Stimulated activated CD4-positive, alpha-beta T cell treated with anti-CD3 and anti-CD28 coated beads, Interleukin-4, amount 100 ng/mL, for 4 hours (primary cell): ENCODE measurements around the gene LRRC15.

ENCODE experiments used
- DNase-seq, 2 experiments: peaks; one replicate each; pipeline ENCODE4 v3.0.0-alpha.2; 2020

LRRC15 gene

GRCh38 chr3:194357681-194358080, 11.9 kb downstream of the LRRC15 start:
- DNase-seq = no peak

DNA sequence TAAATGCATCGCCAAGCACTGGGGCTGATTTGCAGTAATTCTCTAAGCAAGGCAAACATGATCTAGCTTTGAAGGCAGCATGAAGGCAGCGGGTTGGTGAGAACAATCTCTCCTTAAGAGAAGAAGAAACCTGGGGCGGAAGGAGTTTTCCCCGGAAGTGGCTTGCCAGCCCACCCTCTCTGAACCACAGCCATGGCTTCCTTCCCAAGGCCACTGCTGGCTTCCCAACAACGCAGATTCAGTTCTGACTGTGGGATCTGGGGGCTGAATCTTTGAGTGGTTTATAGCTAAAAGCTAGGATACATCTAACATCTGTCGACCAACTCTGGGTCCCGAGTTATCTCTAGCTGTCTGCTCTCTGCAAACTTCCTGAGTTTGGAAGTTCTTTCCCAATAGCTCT, 14.2 kb downstream of the LRRC15 start:
- no peak for DNase-seq

DNA sequence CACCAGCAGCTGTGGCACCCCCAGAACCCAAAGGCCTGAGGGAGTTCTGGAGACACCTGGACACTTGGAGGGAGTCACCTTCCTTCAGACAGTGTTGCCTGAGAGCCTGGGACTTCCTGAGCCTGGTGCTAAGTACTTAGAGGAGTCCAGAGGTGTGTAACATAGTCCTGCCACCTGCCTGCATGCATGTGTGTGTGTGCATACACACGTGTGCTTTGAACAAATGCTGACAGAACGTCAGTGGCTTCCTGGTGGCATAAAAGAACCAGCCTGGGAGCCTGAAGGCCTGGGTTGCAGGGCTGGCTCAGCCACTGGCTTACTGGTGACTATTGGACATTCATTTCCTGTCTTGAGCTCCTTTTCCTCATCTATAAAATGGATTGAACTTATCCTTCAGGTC, 15.2 kb downstream of the LRRC15 start:
- no peak for DNase-seq

DNA sequence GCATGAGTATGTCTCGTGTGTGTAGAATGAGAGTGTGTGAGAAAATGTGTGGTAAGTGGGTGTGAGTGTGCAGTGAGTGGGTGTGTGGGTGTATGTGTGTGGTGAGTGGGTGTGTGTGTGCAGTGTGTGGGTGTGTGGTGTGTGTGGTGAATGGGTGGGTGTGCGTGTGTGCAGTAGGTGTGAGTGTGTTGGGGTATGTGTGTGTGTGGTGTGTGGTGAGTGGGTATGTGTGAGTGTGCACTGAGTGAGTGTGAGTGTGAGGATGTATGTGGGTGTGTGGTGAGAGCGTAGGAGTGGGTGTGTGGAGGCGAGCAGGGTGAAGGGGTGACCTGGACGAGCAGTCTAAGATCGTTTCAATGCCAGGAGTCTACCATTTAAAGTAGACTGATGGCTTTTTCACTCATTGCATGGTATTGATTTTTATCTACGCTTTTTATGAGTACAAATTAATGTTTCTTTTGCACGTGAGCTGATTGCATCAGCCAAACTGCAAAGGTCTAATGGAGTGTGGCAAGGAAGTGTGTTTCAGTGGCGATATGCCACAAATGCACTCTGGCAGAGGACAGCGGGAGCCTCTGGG, 16.8 kb downstream of the LRRC15 start:
- DNase-seq = no peak

DNA sequence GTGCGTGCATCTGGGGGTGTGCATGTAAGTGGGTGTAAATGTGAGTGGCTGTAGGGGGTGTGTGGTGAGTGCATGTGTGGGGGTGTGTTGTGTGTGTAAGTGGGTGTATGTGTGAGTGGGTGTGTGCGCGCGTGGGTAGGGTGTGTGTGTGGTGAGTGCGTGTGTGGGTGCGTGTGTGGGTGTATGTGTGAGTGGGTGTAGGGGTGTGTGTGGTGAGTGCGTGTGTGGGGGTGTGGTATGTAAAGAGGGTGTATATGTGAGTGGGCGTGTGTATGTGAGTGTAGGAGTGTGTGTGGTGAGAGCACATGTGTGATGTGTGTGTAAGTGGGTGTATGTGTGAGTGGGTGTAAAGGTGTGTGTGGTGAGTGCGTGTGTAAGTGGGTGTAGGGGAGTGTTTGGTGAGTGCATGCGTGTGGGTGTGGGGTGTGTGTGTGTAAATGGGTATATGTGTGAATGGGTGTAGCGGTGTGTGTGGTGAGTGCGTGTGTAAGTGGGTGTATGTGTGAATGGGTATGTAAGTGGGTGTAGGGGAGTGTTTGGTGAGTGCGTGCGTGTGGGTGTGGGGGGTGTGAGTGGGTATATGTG, 17.5 kb downstream of the LRRC15 start:
- DNase-seq = peak in 1 of 2 experiments; percentile 7

DNA sequence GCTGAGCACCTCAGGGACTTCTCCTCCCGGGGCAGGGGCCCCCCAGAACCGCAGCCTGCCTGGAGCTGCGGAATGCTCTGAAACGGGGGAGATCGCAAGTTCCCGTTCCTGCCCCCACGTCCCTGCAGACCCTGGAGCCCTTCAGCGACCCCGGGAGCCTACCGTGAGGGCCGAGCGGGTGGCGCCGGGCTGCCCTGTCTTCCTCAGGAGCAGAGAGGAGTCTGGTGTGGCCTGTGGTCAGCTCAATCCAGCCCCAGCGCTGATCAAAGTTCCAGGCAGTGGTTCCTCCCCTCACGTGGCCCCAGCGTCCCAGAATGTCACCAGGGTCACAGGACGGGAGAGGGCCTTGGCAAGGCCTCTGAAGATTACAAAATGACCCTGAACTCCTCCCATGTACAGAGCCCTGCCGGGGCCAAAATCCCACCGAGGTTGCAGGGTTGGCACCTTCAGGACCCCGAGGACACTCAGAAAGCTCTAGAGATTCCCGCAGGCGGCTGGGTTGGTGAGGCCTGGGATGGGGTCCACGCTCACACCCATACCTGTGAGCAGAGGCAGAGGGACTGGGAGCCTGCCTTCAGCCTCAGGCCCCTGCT, 18.4 kb downstream of the LRRC15 start, which contains the start of gene CPN2:
Gene CPN2, minus strand, starts transcription at position 249 of the 593 bp plus-strand sequence. CDS start 8,626 bp downstream, outside the sequence.
- DNase-seq = no peak

DNA sequence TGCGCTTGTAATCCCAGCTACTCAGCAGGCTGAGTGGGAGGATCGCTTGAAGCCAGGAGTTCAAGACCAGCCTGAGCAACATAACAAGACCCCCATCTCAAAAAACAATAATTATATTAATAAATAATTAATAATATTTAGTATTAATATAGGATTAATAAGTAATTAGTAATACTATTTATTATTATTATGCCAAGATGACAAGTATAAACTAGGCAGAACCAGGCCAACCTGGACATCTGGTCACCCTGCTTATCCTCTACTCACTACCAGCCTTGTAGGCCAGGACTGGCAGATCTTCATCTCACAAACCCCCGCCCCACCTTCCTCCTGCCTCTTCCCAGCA, 18.8 kb downstream of the LRRC15 start:
- DNase-seq = no peak

GRCh38 chr3:194348354-194348753, 21.2 kb downstream of the LRRC15 start:
- DNase-seq = no peak

DNA sequence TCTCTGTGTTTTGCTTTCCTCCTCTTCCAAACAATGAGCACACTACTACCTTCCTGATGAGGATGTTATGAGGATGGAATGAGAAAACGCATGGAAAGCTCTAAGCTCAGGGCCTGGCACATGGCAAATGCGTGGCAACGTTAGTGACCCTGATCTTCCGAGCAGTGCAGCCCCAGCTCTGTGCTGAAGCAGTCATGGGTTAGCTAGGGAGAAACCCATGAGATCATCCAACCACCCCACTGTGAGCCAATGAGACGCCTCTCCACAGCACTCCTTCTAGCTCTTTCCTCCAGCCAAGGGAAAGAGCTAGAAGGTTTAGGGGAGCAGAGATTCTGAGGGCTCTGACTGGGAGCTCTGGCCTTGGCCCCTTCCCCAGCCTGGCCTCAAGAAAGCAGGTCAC, 22.9 kb downstream of the LRRC15 start:
- no peak for DNase-seq

- DNase-seq = no peak
Measured at GRCh38 chr3:194346035-194346434, 23.5 kb downstream of the LRRC15 start.

- peak; percentile 46 to 75 for DNase-seq
Measured at GRCh38 chr3:194344012-194344411, 25.5 kb downstream of the LRRC15 start.

GRCh38 chr3:194343561-194343893, 26.0 kb downstream of the LRRC15 start:
- no peak for DNase-seq

GRCh38 chr3:194342861-194343560, 26.5 kb downstream of the LRRC15 start:
- DNase-seq = no peak

- no peak for DNase-seq
Measured at GRCh38 chr3:194340757-194341400, 28.7 kb downstream of the LRRC15 start.

- no peak for DNase-seq
Measured at GRCh38 chr3:194339840-194340239, 29.7 kb downstream of the LRRC15 start.

DNA sequence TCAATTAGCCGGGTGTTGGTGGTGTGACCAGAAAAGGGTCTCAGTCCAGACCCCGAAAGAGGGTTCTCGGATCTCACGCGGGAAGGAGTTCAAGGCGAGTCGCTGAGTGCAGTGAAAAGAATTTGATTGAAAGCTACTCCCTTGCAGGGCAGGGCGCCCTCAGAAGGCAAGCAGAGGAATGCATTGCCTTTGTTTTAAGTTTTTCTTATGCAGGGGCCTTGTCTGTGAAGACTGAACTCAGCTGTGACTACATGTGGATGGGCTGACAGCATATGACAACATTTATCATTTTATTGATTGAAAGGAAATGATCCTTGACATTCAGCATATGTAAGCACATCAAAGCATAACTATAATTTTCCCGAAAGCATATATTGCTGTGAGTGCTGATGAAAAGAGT, 30.2 kb downstream of the LRRC15 start:
- DNase-seq = no peak

DNA sequence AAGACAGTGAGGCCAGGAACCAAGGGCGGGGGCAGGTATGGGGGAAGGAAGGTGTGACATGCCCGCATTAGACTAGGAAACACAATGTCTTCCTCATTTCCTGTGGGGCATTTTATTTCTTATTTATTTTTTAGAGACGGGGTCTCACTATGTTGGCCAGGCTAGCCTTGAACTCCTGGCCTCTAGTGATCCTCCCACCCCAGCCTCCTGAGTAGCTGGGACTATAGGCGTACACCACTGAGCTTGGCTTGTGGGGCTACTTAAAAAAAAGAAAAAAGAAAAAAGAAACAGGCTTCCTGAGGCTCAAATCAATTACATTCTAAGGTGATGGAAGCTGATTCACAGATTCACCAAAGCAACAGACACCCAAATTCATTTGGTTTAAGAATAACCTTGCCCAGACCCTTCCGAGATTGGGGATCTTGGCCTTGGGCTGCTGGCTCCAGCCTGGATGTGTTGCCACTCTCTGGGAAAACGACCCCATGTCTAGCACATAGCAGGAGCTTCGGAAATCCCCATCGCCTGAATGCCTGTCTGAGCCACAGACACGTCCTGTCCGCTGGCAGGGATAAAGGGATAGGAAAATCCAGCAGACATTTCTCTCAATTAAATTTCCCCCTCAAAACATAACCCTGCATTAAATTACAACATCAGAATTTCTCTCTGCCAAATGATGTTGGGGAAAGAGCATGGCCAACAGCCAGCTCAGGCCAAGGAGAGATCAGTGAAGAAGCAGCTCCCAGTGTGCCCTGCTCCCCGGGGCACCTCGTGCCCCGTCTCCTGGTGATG, 31.4 kb downstream of the LRRC15 start:
- no peak for DNase-seq

DNA sequence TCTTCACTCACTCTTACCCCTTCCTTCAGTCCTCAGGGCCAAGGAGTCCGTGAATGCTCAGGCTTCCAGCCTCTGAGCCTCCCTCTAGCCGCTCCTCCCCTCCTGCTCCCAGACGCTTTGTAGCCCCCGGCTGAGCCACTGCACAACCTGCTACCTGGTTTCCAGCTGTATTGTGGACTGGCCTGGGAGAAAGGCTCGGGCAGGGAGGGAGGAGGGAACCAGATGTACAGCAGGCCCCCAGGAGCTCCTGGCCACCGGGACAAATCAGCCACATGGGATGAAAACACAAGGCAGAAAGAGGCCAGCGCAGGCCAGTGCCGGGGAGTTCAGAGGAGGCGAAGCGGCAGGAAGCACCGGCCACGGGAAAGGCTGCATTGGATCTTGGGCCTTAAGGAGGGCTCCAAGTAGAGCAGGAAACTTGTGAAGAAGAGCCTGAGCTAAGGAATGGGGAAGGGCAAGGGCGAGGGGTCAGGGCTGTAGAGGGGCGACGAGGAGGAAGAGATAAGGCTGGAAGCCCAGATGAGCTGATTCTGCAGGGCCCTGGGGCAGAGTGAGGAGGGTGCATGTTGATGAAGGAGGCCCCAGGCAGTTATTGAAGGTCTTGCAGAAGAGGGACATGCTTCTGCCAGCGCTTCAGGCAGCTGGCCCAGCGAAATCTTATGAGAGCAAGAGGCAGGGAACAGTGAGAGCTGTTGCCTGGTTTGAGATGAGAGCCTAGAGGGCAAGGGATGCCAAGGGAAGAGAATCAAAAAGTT, 32.8 kb downstream of the LRRC15 start:
- no peak for DNase-seq

GRCh38 chr3:194333981-194334320, 35.6 kb downstream of the LRRC15 start:
- DNase-seq = no peak

DNA sequence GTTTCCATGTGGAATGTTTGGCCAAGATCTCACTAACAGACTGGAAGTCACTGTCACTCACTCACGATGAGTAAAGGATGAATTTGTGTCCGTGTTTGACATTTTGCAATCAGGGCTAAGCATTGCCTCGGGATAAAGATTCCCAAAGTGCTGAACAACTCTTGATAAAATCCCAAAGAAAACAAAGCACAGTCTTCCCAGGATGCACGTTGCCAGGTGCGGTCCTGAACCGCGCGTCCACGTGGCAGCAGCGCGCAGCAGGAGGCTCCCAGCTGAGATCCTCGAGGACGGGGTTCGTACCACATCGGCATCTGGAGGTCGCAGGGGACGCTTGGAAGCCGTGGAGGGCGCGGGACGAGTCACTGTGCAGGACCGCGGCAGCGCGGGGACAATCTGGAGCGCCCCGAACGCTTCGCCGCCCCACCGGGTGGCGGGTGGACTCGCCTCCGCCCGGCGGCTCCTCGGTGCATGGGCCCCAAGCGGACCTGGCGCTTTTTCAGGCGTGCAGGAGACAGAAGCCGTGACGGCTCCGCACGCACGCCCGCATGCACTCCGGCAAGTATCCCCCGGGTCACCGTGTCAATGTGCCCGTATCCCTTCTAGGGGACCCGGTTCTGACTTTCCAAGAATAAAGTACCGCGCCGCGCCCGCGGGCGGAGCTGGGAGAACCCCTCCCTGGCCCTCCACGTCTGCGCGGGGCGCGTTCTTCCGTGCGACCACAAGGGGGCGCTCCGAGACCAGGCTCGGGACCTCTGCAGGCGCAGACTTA, 36.1 kb downstream of the LRRC15 start:
- DNase-seq = peak; percentile 84 to 90

GRCh38 chr3:194332858-194333211, 36.7 kb downstream of the LRRC15 start:
- DNase-seq = no peak

DNA sequence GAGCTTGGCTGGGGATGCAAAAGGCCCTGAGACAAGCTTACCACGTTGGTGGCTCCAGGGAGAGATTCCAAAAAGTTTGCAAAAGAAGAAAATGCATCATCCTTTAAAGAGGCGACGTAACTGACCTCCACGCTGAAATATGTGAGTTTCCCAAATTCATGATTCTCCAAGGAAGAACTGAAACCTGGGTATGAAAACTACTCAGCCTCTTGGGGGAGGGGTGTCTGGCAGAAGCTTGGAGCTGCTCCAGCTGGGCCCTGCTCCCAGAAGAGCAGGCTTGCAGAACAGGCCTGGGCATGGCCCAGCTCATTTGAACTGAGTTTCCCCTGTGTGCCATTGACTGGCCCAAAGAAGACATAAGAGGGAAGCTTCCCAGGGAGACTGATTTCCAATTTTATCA, 39.0 kb downstream of the LRRC15 start:
- no peak for DNase-seq
